ENCODE data around the gene SUPT3H.

SUPT3H gene

GRCh38 chr6:44800784-44801592, 576.7 kb downstream of the SUPT3H start:
- DNase-seq (ENCODE audit: low spot score) = no peak
- no peak for FAIRE-seq

GRCh38 chr6:44800171-44800783, 577.5 kb downstream of the SUPT3H start:
- FAIRE-seq (no peak), DNase-seq (ENCODE audit: low spot score) (peak; percentile 28)

GRCh38 chr6:44797746-44798145, 580.0 kb downstream of the SUPT3H start:
- FAIRE-seq = no peak
- DNase-seq (ENCODE audit: low spot score) = no peak

GRCh38 chr6:44795326-44795725, 582.4 kb downstream of the SUPT3H start:
- FAIRE-seq (no peak), DNase-seq (ENCODE audit: low spot score) (no peak)

GRCh38 chr6:44789806-44790205, 587.9 kb downstream of the SUPT3H start:
- DNase-seq (ENCODE audit: low spot score) (no peak), FAIRE-seq (no peak)

- FAIRE-seq (no peak), DNase-seq (ENCODE audit: low spot score) (no peak)
Measured at GRCh38 chr6:44789061-44789460, 588.7 kb downstream of the SUPT3H start.

- no peak for DNase-seq (ENCODE audit: low spot score)
Measured at GRCh38 chr6:44788387-44788981, 589.2 kb downstream of the SUPT3H start.

GRCh38 chr6:44787254-44787834, 590.4 kb downstream of the SUPT3H start:
- no peak for DNase-seq (ENCODE audit: low spot score)
- FAIRE-seq = no peak

More at GRCh38 chr6:44788387-44788981, 589.2 kb downstream of the SUPT3H start:
- no peak for FAIRE-seq

GRCh38 chr6:44785130-44785529, 592.6 kb downstream of the SUPT3H start:
- FAIRE-seq (no peak), DNase-seq (ENCODE audit: low spot score) (no peak)

GRCh38 chr6:44784195-44784594, 593.5 kb downstream of the SUPT3H start:
- no peak for DNase-seq (ENCODE audit: low spot score)
- FAIRE-seq = no peak

- DNase-seq (ENCODE audit: low spot score) (no peak), FAIRE-seq (no peak)
Measured at GRCh38 chr6:44782892-44783291, 594.8 kb downstream of the SUPT3H start.

GRCh38 chr6:44781912-44782597, 595.7 kb downstream of the SUPT3H start:
- FAIRE-seq = no peak
- DNase-seq (ENCODE audit: low spot score) = no peak

- no peak for DNase-seq (ENCODE audit: low spot score)
- no peak for FAIRE-seq
Measured at GRCh38 chr6:44780161-44780560, 597.6 kb downstream of the SUPT3H start.

GRCh38 chr6:44779130-44779826, 598.5 kb downstream of the SUPT3H start:
- DNase-seq (ENCODE audit: low spot score) (no peak), FAIRE-seq (no peak)
